Measurements from ENCODE around the gene RAPSN.

Gene RAPSN

DNA sequence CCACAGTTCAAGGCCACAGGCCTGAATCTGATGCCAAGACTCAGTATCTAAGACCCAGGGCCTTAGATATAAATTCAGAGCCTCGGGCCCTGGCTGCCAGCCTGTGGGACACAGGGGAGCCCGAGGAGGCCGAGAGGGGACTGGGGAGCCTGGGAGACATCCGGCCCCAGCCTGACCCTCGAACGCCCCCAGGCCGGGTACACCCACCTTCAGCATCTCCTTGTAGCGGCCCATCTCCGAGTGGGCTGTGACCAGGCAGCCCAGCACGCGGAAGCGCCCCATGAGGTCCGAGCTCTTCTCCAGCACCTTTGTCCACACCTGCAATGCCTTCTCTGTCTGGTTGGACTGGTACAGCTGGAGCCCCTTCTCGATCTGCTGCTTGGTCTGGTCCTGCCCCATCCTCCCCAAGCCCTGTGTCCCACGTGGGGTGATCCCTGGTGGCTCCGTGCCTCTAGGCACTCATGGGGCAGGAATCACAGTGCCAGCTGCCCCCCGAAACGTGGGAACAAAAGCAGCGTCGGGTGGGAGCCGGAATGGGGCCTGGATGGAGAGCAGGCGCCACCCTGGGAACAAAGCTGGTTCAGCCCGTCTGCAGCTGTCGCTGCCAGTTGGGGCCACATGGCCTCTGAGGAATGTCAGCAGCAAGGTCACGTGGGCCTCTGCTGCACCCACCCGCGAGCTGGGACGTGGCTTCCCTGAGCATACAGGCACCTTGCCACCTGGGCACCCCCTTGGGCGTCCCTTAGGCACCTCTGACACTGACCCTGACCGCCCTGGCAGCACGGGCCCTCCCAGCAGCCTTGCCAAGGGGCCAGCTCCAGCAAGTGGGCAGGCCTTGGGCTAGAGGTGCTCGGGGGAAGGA is at the start of gene RAPSN:
TSS of gene RAPSN (minus strand) at position 571 of the 862 bp plus-strand sequence. CDS start at position 399, 172 bp downstream.
- DNase-seq (ENCODE audit: low read depth), result no peak

DNA sequence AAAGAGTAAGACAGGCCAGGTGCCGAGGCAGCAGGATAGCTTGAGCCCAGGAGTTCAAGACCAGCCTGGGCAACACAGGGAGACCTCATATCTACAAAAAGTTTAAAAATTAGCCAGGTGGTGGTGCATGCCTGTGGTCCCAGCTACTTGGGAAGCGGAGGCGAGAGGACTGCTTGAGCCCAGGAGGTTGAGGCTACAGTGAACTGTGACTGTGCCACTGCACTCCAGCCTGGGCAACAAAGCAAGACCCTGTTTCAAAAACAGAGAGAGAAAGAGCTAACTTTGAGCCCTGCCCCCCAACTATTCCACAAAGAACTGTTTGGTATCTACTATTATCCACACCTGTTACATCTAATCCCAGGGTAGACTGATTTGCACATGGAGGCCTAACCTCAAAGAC is 49.2 kb upstream of the RAPSN start:
- no peak for DNase-seq (ENCODE audit: low read depth)

DNA sequence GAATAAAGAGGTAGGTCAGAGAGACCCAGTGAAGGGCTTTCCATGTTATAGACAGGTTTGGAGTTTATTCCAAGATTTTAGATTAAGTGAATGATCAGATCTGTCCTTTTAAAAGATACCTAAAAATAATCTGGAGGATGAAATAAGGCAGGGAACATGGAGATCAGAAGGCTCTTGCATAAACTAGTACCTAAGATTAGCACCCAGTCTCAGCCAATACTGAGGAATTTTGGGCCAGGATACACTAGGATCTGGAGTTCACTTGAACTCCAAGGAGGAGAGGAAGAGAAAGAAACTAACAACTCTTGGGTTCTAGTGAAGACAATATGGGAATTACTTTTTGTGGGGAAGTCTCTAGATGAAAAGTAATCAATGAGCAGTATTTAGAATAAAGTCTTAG is 47.9 kb upstream of the RAPSN start:
- DNase-seq (ENCODE audit: low read depth), result no peak

DNA sequence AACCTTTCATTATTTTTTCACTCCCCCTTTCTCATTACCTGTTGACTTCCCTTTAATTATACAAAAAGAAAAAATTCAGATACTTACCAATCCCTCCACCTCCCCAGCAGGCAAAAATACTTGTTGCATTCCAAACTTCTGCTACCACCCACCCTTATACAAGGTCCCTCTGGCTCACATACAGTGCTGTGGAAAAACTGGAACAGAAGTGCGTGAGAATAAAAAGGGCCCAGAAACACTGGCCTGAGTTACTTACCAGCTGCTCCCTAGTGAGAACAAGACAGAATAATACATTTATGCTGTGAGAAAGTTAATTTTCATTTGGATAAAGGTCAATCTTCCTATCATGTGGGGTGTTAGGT is 46.9 kb upstream of the RAPSN start:
- no peak for DNase-seq (ENCODE audit: low read depth)

DNA sequence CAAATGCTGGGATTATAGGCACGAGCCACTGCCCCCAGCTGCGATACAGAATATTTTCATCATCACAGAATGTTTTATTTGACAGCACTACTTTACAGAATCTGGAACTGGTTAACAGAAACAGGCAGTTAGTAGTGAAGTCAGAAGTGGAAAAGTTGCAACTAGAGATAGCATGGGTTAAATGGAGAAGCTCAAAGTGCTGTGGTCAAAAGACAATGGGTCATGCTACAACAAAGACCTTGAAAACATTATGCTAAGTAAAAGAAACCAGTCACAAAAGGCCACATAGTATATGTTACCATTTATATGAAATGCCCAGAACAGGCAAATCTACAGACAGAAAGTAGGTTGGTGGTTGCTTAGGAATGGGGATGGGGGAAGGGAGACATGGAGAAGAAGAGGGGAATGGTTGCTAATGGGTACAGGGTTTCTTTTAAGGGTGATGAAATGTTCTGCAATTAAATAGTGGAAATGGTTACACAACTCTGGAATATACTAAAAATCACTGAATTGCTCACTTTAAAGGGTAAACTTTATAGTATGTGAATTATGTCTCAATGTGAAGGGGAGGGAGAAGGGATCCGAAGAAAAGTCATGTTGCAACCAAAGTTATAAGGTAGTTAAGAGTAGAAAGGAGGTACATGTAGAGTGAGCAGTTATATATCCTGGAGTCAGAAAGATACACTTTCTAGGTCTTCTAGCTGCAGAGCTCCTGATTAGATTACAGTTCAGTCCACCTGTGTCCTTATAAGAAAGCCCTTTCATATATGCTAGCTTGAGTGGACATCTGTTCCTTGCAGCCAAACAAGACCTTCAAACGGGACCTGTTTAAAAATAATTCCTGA is 46.3 kb upstream of the RAPSN start:
- no peak for DNase-seq (ENCODE audit: low read depth)

DNA sequence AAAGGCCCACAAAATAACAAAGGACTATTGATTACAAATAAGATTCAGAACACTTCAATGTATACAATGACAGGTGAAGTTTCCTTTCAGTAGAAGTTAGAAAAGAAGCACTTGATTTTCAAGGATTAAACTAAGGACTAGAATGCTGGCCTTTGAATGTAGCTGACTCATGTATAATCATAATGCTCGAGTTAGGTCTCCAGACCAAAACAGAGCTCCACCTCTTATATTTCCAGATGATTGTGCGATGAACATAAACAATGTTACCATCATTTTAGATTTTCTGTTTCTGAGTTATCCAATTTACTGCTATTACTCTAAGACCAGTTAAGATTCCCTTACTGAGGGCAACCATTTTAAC is 40.4 kb upstream of the RAPSN start:
- DNase-seq (ENCODE audit: low read depth), result no peak

DNA sequence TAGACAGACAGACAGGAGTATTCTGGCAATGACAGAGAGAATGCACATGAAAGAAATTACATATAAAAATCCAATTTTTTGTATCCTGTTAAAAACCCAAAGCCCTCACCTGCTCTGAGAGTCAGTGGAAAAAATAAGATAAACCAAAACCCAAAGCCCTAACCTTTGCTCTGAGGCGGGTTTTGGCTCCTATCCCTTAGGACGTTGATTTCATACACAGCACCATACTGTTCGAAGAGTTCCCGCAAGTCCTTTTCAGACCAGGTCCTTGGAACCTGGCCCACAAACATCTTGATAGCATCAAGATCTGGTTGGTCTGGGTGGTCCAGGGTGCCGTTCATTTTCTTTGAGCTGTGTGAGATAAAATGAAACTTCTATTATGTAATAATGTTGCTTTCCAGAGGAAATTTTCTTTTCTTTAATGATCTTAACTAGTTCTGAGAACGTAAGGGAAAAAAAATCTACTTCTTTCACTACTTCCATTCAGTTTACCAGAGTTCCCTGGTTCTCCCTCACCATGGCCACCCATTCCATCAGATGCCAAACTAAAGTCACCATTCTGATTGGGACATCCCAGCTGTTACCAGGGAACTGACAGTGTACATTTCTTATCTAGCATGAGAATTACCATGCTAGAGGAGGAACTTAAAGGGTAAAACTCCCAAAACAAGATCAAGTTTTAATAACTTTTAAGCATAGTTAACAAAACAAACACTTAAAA is 39.9 kb upstream of the RAPSN start:
- no peak for DNase-seq (ENCODE audit: low read depth)

DNA sequence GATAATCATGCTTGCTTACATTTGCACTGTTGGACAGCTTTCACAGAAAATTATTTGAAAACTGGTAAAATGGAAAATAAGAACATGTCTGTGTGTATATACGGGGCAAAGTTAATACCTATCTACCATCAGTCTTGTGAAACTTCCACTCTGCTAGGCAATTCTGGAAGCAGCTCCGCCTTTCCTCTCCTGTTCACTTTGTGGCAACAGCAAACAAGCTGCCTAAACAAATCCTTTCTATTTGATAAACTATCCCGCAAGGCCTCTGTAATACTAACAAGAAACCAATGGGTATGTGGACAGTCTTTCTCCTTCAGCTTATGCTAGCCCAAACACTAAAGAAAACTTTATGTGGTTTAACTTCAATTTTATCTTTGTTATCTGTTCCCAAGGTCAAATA is 39.2 kb upstream of the RAPSN start:
- DNase-seq (ENCODE audit: low read depth), result no peak

DNA sequence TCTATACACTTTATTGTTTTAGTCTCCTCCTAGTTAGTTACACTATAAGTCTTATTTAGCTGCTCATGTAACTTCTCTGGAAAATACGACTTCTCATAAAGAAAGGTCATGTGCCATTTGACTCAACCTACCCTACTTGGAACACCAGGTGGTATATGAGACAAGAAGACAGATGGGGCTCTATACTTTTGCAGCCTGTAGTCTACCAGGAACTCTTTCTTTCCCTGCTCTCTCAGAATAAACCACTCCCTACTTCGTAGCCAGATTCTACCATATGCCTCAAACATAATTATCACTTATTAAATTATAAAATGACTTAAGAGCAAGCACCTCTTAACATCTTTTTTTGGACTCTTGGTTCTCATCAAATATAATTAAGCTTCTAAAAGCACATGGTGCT is 38.5 kb upstream of the RAPSN start:
- DNase-seq (ENCODE audit: low read depth), result no peak

DNA sequence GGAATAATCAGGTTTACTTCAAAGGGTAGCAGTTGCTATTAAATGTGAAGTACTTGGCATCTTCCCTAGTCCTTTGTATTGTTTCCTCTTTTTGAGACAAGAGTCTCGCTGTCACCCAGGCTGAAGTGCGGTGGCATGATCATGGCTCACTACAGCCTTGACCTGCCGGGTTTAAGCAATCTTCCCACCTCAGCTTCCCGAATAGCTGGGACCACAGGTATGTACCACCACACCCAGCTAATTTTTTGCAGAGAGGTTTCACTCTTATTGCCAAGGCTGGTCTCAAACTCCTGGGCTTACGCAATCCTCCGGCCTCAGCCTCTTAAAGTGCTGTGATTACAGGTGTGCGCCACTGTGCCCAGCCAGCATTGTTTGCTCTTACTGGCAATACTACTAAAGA is 36.2 kb upstream of the RAPSN start:
- no peak for DNase-seq (ENCODE audit: low read depth)

DNA sequence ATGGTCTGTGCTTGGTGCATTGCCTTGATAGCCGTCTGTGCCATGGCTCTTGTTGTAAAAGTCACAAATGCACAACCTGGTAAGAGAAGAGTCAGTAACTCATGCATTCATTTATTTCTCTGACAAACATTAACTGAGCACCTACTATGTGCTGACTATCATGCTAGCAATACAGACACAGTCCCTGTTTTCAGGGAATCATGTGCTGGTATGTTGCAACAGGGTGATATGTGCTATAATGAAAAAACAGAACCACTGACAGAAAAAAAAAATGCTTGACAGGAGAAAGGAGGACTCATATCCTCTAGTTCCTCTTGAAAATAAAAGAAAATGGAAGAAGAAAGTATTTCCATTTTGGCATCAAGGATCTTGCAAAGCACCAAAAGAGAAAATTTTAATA is 34.5 kb upstream of the RAPSN start:
- no peak for DNase-seq (ENCODE audit: low read depth)

DNA sequence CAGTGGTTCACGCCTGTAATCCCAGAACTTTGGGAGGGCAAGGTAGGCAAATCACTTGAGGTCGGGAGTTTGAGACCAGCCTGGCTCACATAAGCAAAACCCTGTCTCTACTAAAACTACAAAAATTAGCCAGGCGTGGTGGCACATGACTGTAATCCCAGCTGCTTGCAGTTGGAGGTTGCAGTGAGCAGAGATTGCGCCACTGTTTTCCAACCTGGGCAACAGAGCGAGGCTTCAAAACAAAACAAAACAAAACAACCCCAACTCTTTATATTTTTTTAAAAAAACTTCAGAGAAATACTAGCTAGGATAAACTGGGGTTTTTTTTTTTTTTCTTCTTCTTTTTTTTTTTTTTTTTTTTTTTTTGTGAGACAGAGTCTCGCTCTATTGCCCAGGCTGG is 31.8 kb upstream of the RAPSN start:
- DNase-seq (ENCODE audit: low read depth), result no peak

DNA sequence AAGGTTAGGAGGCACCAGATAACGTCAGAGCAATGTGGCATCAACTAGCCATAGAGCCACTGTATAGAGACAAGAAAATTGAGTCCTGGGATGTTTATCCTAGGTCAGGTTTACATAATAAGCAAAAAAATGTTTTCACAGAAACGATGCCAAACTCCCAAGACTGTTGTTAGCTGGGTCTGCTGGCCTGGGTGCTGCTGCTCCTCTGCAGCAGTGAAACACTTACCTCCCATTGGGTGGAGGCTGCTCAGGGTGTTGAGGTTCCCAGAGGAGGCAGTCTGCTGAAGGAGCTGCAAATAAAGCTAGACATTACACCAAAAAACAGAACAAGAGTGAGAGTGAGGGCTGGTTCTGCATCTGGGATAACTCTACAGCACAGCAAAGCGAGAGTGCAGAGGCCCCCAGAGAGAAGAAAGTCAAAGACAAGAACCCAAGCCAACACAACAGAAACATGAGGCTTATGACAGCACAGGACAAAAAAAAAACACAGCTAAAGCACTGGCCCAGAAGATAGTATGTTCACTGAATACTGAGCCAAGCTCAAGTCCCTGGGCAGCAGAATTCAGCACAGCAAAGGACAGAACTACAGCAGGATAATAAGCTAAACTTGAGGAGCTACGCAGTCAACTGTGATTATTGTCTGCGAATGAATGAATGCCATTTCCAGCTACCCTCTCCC is 29.9 kb upstream of the RAPSN start:
- no peak for DNase-seq (ENCODE audit: low read depth)

DNA sequence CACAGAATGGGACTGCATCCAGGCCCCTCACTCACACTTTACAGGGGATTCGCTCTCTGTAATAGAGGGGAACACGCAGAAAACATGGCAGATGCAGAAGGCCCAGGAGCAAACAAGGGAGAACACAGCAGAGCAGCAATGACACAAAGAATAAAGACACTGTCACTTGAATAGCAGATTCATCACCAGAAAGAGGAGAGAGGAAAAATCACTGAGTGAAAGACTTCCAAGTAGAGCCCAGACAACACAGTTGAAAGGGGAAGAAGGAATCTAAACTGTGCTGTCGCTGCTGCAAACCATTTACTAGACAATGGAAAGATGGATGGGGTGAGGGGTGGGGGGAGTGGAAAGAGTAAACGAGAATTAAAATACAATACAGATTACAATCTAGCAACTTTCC is 28.8 kb upstream of the RAPSN start:
- no peak for DNase-seq (ENCODE audit: low read depth)

DNA sequence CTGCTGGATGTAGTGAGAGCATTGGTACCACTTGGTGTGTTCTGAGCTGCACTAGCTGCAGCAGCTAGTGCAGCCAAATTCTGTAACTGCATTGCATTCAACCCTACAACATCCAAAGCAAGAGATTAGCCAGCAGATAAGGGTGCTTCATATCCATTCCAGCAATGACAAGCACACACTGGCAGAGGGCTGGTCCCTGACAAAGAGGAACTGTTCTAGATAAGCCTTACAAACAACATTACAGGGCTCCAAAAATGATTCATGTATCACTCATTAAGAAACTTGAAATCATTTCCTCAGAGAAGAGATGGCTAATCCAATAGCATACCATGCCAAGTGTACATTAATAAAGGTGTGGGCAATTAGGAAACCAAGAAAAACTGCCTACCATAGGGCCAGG is 28.4 kb upstream of the RAPSN start:
- no peak for DNase-seq (ENCODE audit: low read depth)

DNA sequence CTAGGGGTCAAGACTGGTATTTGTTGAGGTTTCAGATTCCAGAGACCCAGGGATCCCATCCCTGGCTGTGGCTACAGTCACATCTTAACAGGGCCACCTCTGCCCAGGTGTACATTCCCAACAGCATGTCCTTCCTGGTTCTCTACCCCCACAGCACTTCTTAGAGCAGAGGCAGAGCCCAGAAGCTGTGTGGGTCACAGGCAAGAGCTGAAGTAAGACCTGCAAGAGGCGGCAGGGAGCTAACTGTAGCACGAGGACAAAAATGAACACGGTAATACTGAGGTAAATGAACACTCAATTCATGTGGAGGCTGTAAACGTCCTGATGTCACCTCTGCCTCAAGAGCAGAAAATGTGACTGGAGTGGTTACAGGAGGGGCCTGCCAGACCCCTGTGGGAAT is 21.7 kb upstream of the RAPSN start:
- DNase-seq (ENCODE audit: low read depth), result no peak

DNA sequence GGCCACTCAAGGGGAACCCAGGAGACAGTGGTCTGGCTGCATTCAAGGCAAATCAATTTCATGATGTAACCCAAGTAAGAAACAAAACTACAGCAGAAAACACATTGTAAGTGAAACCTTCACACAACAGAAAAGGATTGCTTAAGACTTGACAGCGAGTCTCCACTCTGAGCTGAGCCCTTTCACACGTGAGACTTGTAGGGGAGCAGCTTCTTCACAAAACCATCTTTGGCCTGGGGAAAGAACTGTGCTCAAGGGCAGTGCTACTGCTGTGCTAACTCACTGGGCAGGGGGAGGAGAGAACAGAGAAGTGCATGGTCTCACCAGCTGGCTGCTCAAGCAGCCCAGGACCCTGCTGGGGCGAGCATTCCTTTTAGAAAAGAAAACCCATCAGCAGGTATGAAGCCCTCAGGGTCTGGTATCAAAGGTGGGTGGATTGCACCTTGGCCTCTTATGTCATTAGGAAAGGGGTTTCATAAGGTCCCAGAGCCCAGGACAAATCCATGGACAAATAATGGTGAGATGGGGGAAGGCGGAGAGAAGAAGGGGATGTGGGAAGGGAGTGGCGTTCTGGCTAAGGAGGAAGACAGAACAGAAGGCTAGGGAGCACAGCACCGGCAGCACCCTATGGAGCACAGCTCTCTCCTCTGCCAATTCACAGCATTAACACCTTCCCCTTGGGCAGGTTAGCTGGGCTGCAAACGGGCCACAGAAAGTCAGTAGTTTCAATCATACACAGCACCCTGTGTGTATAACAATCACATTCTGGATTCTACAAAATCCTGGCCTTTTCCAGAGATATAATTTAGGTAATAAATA is 20.6 kb upstream of the RAPSN start:
- DNase-seq (ENCODE audit: low read depth), result no peak

DNA sequence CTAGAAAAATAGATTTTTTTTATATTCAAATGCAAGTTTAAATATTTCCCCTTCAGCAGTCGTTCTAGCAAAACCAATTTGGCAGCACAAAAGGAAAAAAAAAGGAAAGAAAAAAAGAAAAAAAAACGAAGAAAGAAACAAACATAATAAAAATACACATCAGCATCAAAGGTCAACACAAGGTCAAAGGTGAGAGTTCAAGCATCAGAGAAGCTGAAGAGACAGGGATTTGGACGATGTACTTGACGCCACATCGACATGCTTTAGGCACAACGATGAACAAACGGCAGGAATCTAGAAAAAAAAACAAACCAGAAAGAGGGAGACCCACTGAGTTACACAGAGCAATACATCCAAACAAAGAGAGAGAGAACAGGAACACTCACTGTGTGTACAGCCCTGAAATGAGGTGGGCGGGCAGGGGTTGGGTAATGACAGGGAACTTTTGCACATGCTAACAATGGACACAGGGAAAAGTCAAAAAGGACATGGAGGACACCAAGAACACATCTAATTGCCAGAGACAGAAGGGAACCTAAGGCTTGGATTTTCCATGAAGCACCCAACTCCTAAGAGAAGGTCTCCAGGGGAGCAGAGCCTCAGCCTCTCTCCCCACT is 19.8 kb upstream of the RAPSN start:
- DNase-seq (ENCODE audit: low read depth), result no peak

DNA sequence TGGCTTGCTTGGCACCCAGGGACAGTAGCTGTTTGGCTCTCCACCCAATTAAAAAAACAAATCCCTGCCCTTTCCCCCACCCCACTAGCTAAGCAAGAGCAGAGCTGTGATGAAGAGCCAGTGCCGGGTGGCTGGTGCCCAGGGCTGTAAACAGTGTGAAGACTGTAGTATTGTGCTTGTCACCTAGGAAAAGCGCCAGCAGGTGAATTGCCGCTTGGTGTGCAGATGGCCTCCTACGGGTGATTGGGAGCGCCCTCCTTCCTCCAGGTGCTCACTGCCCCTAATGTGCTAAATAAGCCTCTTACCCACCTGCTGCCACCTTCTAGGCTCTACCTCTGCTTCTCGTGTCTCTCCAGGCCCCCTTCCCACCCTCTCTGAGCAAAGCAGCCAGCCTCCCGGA is 18.4 kb upstream of the RAPSN start:
- no peak for DNase-seq (ENCODE audit: low read depth)

DNA sequence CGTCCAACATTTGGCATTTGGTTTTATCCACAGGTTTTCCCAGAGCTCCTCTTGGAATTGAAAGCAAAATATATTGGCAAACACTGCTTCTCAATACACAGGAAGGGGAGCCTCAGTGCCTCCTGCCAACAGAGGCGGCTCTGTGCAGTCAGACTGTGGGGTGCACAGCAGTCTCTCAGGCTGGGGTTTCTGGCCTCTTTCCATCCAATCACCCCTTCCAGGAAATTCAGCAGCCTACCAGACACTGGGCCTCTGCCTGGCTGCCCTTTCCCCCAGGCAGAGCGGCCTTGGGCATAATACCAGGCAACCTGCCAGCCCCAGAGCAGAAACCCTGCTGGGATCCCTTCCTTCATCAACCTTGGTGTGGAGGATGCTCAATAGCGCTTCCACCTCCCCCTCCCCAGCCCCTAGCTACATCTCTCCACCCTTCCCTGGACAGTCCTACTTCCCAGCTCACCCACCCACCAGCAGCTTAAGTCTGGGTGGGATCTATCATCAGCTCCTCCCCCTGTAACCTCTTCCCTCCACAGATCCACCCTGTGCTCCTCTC is 17.8 kb upstream of the RAPSN start:
- DNase-seq (ENCODE audit: low read depth), result no peak

DNA sequence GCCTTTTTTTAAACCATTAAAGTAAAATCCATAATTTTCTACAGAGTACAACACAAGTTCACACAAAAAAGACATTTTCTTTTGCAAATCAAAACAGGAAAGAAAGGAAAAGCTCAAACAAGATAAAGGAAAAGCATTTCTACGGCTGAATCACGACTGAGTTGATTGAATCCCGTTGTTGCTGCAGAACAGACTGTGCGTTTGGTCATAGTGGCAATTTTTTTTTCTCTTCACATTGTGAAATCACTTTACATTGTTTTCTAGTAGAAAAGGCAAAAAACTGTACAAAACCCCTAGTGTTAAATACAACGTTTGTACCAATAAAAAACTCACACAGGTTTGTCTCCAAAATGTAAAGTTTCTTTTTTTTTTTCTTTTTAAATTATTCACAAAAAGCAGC is 17.3 kb upstream of the RAPSN start:
- no peak for DNase-seq (ENCODE audit: low read depth)

Measured in stimulated activated CD4-positive, alpha-beta T cell treated with anti-CD3 and anti-CD28 coated beads, Interleukin-2, amount 100 ng/mL, for 4 hours (primary cell).